HL-60 (cell line): ENCODE measurements around the gene PRDM15.

ENCODE experiments used
- DNase-seq, 2 experiments: peaks; one replicate each; pipeline ENCODE4 v3.0.0-alpha.2; 2010 to 2020; ENCODE audit warnings: low read depth in 1 of 2, low spot score in 1 of 2
- H3K27ac ChIP-seq: fragments of 250-450 bp; sonication (Bioruptor Pico); replicated peaks from 2 replicates; pipeline ENCODE4 v1.5.1; 2020; ENCODE audit warnings: mild to moderate bottlenecking, moderate library complexity
- H3K27me3 ChIP-seq: fragments of 250-450 bp; sonication (Bioruptor Pico); 2 replicates; pipeline ENCODE4 v1.5.1; 2021; ENCODE audit warnings: mild to moderate bottlenecking, moderate library complexity; ENCODE audit not compliant: insufficient read depth, poor library complexity, severe bottlenecking
- H3K4me3 ChIP-seq: replicated peaks from 2 replicates; pipeline ENCODE4 v1.5.1; 2011; ENCODE audit warnings: mild to moderate bottlenecking, control low read depth, low read length; ENCODE audit not compliant: insufficient read depth
- GABPA ChIP-seq: IDR thresholded peaks from 2 replicates; pipeline ENCODE4 v1.6.1; 2012; ENCODE audit warnings: low read depth
- POLR2AphosphoS5 ChIP-seq: IDR thresholded peaks from 2 replicates; pipeline ENCODE4 v1.6.1; 2012; ENCODE audit warnings: low read depth
- REST ChIP-seq: IDR thresholded peaks from 2 replicates; pipeline ENCODE4 v1.6.1; 2012; ENCODE audit warnings: low read depth; ENCODE audit not compliant: insufficient replicate concordance
- SPI1 ChIP-seq: IDR thresholded peaks from 2 replicates; pipeline ENCODE4 v1.6.1; 2012; ENCODE audit warnings: low read depth, mild to moderate bottlenecking, borderline replicate concordance
- long read RNA-seq: library from polyadenylated mRNA; unstranded; transcript quantifications from one replicate; pipeline ENCODE4 v2.0.0, GENCODE V29; 2020
- TF ChIP-seq, protein P1 (sequence below): IDR thresholded peaks from one replicate; pipeline ENCODE4 v1.5.1; 2011; ENCODE audit warnings: low read length, control low read depth, inconsistent platforms; ENCODE audit not compliant: insufficient read depth

The PRDM15 gene, protein sequence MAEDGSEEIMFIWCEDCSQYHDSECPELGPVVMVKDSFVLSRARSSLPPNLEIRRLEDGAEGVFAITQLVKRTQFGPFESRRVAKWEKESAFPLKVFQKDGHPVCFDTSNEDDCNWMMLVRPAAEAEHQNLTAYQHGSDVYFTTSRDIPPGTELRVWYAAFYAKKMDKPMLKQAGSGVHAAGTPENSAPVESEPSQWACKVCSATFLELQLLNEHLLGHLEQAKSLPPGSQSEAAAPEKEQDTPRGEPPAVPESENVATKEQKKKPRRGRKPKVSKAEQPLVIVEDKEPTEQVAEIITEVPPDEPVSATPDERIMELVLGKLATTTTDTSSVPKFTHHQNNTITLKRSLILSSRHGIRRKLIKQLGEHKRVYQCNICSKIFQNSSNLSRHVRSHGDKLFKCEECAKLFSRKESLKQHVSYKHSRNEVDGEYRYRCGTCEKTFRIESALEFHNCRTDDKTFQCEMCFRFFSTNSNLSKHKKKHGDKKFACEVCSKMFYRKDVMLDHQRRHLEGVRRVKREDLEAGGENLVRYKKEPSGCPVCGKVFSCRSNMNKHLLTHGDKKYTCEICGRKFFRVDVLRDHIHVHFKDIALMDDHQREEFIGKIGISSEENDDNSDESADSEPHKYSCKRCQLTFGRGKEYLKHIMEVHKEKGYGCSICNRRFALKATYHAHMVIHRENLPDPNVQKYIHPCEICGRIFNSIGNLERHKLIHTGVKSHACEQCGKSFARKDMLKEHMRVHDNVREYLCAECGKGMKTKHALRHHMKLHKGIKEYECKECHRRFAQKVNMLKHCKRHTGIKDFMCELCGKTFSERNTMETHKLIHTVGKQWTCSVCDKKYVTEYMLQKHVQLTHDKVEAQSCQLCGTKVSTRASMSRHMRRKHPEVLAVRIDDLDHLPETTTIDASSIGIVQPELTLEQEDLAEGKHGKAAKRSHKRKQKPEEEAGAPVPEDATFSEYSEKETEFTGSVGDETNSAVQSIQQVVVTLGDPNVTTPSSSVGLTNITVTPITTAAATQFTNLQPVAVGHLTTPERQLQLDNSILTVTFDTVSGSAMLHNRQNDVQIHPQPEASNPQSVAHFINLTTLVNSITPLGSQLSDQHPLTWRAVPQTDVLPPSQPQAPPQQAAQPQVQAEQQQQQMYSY
- long read RNA-seq, partial matches to known transcripts: 5 of 10 reads
- long read RNA-seq, other reads (novel, unspliced or antisense): 5 of 10 reads

- H3K27me3 ChIP-seq: no peaks in the 10 kb centered on the region
- peak within 1 kb of the TSS; percentile 98 for H3K27ac ChIP-seq
- peak; percentile 69 to 80 for DNase-seq
- TF ChIP-seq SPI1 (no peak), GABPA (peak; percentile 74), REST (peak; percentile 51)
- TF ChIP-seq, protein P1, sequence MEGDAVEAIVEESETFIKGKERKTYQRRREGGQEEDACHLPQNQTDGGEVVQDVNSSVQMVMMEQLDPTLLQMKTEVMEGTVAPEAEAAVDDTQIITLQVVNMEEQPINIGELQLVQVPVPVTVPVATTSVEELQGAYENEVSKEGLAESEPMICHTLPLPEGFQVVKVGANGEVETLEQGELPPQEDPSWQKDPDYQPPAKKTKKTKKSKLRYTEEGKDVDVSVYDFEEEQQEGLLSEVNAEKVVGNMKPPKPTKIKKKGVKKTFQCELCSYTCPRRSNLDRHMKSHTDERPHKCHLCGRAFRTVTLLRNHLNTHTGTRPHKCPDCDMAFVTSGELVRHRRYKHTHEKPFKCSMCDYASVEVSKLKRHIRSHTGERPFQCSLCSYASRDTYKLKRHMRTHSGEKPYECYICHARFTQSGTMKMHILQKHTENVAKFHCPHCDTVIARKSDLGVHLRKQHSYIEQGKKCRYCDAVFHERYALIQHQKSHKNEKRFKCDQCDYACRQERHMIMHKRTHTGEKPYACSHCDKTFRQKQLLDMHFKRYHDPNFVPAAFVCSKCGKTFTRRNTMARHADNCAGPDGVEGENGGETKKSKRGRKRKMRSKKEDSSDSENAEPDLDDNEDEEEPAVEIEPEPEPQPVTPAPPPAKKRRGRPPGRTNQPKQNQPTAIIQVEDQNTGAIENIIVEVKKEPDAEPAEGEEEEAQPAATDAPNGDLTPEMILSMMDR: no peak
- H3K4me3 ChIP-seq: peak within 1 kb of the TSS; percentile 79
Measured at GRCh38 chr21:41879190-41879998, at the start of gene PRDM15. PRDM15 (minus strand) TSS chr21:41879344; CDS start chr21:41860363, 18,981 bp downstream.

GRCh38 chr21:41928621-41929220, 49.6 kb upstream of the PRDM15 start:
- Histone ChIP-seq H3K27ac (peak overlapping the region; percentile 60), H3K27me3 (no peaks in the 10 kb centered on the region), H3K4me3 (no peak overlapping the region)
- peak in 1 of 2 experiments; percentile 57 for DNase-seq
- TF ChIP-seq SPI1 (peak; percentile 74; the same call in 1 of the 2 replicates), GABPA (no peak)

GRCh38 chr21:41927727-41928409, 48.7 kb upstream of the PRDM15 start:
- TF ChIP-seq POLR2AphosphoS5 (peak; percentile 98), SPI1 (peak; percentile 86)
- TF ChIP-seq, protein P1: no peak
- H3K27ac ChIP-seq: peak overlapping the region; percentile 60

DNA sequence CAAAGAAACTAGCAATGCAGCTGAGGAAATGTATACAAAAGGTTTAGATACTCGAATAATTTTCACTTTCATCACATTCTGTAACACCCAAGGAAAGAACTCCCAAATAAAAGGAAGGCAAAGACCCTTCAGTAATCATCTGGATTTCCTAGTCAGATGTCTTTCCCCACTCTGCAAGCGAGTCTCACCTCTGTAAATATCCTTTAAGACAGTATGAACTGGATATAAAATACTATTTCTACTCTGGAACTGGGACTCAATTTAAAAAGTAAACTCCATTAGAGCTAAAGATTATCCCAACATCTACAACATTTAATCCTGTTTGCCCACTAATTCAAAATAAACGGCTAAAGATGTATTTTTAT, 47.6 kb upstream of the PRDM15 start:
- Histone ChIP-seq H3K4me3 (no peak overlapping the region), H3K27ac (peak overlapping the region; percentile 30), H3K27me3 (no peaks in the 10 kb centered on the region)
- no peak for TF ChIP-seq REST
- TF ChIP-seq POLR2AphosphoS5: no peak
- no peak for TF ChIP-seq GABPA
- TF ChIP-seq, protein P1: no peak
- no peak for TF ChIP-seq SPI1
- no peak for DNase-seq

More at GRCh38 chr21:41927727-41928409, 48.7 kb upstream of the PRDM15 start:
- DNase-seq: peak in 1 of 2 experiments; percentile 81
- no peak overlapping the region for H3K4me3 ChIP-seq
- no peaks in the 10 kb centered on the region for H3K27me3 ChIP-seq
